ENCODE results near the gene NDUFAF2. TPM values are rescaled to one million over a fixed set of nuclear protein-coding genes. Genes with fewer than 3 reads are reported as not detected.

The NDUFAF2 gene
- total and polyA plus RNA-seq, 2 of the 13 experiments (the other 11 are each of a cell fraction or from before 2014, with no cell fraction given), result 34.0 to 78.4 TPM

GRCh38 chr5:60993875-60994571 is 49.0 kb downstream of the NDUFAF2 start:
- Histone ChIP-seq H3K4me2 (ENCODE audit: low read depth, low read length) (no peak overlapping the region), H3K79me2 (ENCODE audit: insufficient read depth, low read length) (no peaks in the 10 kb centered on the region), H3K36me3 (replicated peaks in 1 of 2; ENCODE audit: control insufficient read depth in 1 of 2, insufficient read depth in 2 of 2, low read length in 2 of 2) (peaks cover 0 to 9% of the 10 kb centered on the region in 2 experiments; a peak in 2 of 5 replicates), H3K4me1 (ENCODE audit: insufficient read depth, low read length) (peaks cover 6% of the 10 kb centered on the region; the same call in 1 of the 2 replicates), H3K9ac (ENCODE audit: insufficient read depth, low read depth, low read length) (no peak overlapping the region), H2AFZ (ENCODE audit: low read length) (no peak overlapping the region), H3K27ac (ENCODE audit: extremely low read length, insufficient read depth, low read length) (no peak overlapping the region), H3K4me3 (replicated peaks in 1 of 3; ENCODE audit: insufficient read depth in 1 of 3, low read depth in 2 of 3, low read length in 3 of 3) (no peak overlapping the region), H4K20me1 (ENCODE audit: insufficient read depth, low read length) (peaks cover 2% of the 10 kb centered on the region; the same call in 1 of the 2 replicates), H3K27me3 (ENCODE audit: control insufficient read depth in 1 of 2, insufficient read depth in 2 of 2, low read length in 2 of 2) (no peaks in the 10 kb centered on the region), H3K9me3 (ENCODE audit: low read length) (peaks cover 11% of the 10 kb centered on the region)
- WGBS (ENCODE audit: low lambda C conversion rate), result 100% methylated on average over 4 of the region's 11 CpGs
- CTCF ChIA-PET (ENCODE audit: low intra/inter-chr PET ratio, low total read pairs), result no interaction called here
- intact Hi-C loops (cut with micrococcal nuclease; ENCODE audit: unreplicated experiment), result no loop called here
- DNase-seq (ENCODE audit: low spot score), result no peak
- POLR2A ChIA-PET, result no interaction called here
- no peak for TF ChIP-seq NFE2 (CRISPR knock-in tag; IDR thresholded peaks at IDR 0.05)
- TF ChIP-seq EP300 (IDR thresholded peaks at IDR 0.05; ENCODE audit: low read depth in 2 of 2, low read length in 2 of 2), result no peak
- TF ChIP-seq EP300 (CRISPR knock-in tag; IDR thresholded peaks at IDR 0.05; ENCODE audit: borderline replicate concordance), result no peak
- TF ChIP-seq AHR (CRISPR knock-in tag; IDR thresholded peaks at IDR 0.05), result no peak
- no peak for TF ChIP-seq DNMT3B (CRISPR knock-in tag; conservative IDR thresholded peaks at IDR 0.05)
- no peak for TF ChIP-seq HOXA7 (CRISPR knock-in tag; IDR thresholded peaks at IDR 0.05)
- TF ChIP-seq ZNF431 (CRISPR knock-in tag; IDR thresholded peaks at IDR 0.05; ENCODE audit: borderline replicate concordance, low read depth), result no peak
- no peak for TF ChIP-seq E2F1 (CRISPR knock-in tag; IDR thresholded peaks at IDR 0.05)
- no peak for TF ChIP-seq ELF1 (CRISPR knock-in tag; IDR thresholded peaks at IDR 0.05)
- no peak for TF ChIP-seq ZNF180 (CRISPR knock-in tag; IDR thresholded peaks at IDR 0.05; ENCODE audit: borderline replicate concordance, low read depth)
- BruUV-seq (replicated peaks), result no TSS peak
- in situ Hi-C loops (cut with HindIII; ENCODE audit: extremely low pct_ligation_motif_present, low pct_unique_long_range_greater_than_20kb), result no loop called here
- no peak for ATAC-seq
- no peak for FAIRE-seq
